ENCODE measurements around the gene FPR1.

GRCh38 chr19:51793994-51794393, 42.3 kb upstream of the FPR1 start:
- TF ChIP-seq EP300 (IDR thresholded peaks at IDR 0.05) (no peak), POLR2A (IDR thresholded peaks at IDR 0.05) (no peak)

Measured in tibial nerve (tissue), 3 donors.